ENCODE measurements around the gene ZNF41. TPM values are rescaled to one million over a fixed set of nuclear protein-coding genes. Genes with fewer than 3 reads are reported as not detected.
A peak's percentile ranks its signal among the peaks of the same experiment; 100 is the strongest.

The ZNF41 gene
- total and polyA plus RNA-seq, 12 donors: 3.1 to 19.3 (median 14.6) TPM

GRCh38 chrX:47467106-47467505 is 15.9 kb downstream of the ZNF41 start:
- DNase-seq (no peak), ATAC-seq (no peak)
- Histone ChIP-seq H3K4me3 (no peak overlapping the region), H3K9me3 (peaks cover 0 to 4% (median 0%) of the 10 kb centered on the region in 11 donors), H3K27ac (no peak overlapping the region), H3K36me3 (peaks cover 0 to 28% (median 0%) of the 10 kb centered on the region in 9 donors), H3K4me1 (no peaks in the 10 kb centered on the region), H3K27me3 (peaks cover 0 to 7% (median 0%) of the 10 kb centered on the region in 7 donors)
- no peak for TF ChIP-seq CTCF (IDR thresholded peaks at IDR 0.05)
- WGBS, 2 donors: 87 to 95% methylated on average over 4 to 5 of the region's 5 CpGs
- intact Hi-C loops (cut with DNase I): no loop called here

DNA sequence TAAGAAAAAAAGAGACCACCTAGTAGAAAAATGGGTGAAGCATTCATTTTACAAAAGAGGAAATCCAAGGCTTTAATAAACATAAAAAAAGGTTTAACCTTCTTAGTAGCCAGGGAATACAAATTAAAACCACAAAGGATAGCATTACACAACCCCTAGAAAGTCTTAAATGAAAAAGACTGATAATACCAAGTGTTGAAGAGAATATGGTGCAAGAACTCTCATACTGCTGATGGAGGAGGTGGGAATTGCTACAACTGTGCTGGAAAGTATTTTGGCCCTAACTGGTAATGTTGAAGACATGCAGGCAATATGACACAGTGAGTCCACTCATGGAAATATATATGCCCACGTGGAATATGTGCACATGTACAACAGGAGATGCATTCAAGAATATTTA is 22.5 kb downstream of the ZNF41 start:
- no peak for TF ChIP-seq CTCF (IDR thresholded peaks at IDR 0.05)
- no peak overlapping the region for H3K27ac ChIP-seq
- intact Hi-C loops (cut with DNase I): no loop called here
- H3K4me1 ChIP-seq: no peaks in the 10 kb centered on the region
- peaks cover 0 to 18% (median 0%) of the 10 kb centered on the region in 9 donors for H3K36me3 ChIP-seq
- no peak for DNase-seq
- no peak for ATAC-seq
- 79 to 86% methylated on average over 1 of the region's 1 CpG for WGBS, 2 donors
- H3K9me3 ChIP-seq: peaks cover 0 to 7% (median 0%) of the 10 kb centered on the region in 11 donors
- no peaks in the 10 kb centered on the region for H3K27me3 ChIP-seq
- H3K4me3 ChIP-seq: no peak overlapping the region

DNA sequence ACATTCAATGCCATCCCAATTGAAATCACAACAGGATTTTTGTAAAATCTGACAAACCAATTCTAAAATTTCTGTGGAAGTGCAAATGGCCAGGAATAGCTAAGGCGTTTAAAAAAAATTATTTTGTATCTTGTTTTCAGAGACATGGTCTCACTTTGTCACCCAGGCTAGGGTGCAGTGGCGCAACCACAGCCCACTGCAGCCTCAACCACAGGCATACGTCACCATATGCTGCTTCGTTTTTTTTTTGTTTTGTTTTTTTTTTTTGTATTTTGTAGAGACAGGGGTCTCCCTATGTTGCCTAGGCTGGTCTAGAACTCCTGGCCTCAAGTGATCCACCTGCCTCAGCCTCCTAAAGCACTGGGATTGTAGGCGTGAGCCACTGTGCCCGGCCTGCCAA is 24.5 kb downstream of the ZNF41 start:
- peaks cover 0 to 36% (median 0%) of the 10 kb centered on the region in 9 donors for H3K36me3 ChIP-seq
- ATAC-seq (no peak), DNase-seq (no peak)
- no peak overlapping the region for H3K4me3 ChIP-seq
- WGBS, 2 donors: 96 to 99% methylated on average over 6 of the region's 6 CpGs
- intact Hi-C loops (cut with DNase I): no loop called here
- no peaks in the 10 kb centered on the region for H3K4me1 ChIP-seq
- no peak for TF ChIP-seq CTCF (IDR thresholded peaks at IDR 0.05)
- peaks cover 0 to 7% (median 0%) of the 10 kb centered on the region in 11 donors for H3K9me3 ChIP-seq
- H3K27me3 ChIP-seq: no peaks in the 10 kb centered on the region
- H3K27ac ChIP-seq: no peak overlapping the region

DNA sequence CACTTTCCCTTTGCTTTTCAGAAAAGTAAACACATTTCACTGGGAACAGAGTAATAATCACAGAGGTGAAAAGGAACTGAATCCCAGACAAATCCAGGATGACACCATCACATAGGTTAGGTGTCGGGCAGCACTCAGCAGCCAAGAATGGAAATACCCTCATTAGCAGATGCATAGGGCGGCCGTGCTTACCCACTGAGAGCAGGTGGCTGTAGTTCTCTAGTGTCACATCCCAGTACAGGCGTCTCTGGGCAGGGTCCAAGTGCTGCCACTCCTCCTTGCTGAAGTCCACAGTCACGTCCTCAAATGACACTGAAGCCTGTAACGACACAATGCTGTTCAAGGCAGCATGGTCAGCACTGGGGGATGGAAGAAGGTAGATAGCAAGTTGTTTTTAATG is 26.9 kb downstream of the ZNF41 start:
- no peaks in the 10 kb centered on the region for H3K27me3 ChIP-seq
- peaks cover 0 to 8% (median 0%) of the 10 kb centered on the region in 11 donors for H3K9me3 ChIP-seq
- peak; percentile 4 to 22 for DNase-seq
- peaks cover 0 to 60% (median 0%) of the 10 kb centered on the region in 9 donors for H3K36me3 ChIP-seq
- intact Hi-C loops (cut with DNase I): no loop called here
- TF ChIP-seq CTCF (IDR thresholded peaks at IDR 0.05): no peak
- WGBS, 2 donors: 33 to 58% methylated on average over 6 of the region's 6 CpGs
- H3K27ac ChIP-seq: no peak overlapping the region
- H3K4me1 ChIP-seq: no peaks in the 10 kb centered on the region
- H3K4me3 ChIP-seq: no peak overlapping the region
- ATAC-seq: peak in 7 of 8 donors; percentile 35 to 85 (median 66)

Data from heart right ventricle (tissue), 16 donors.